Stimulated activated CD8-positive, alpha-beta memory T cell treated with anti-CD3 and anti-CD28 coated beads, Interleukin-15, amount 100 ng/mL, for 4 hours (primary cell): ENCODE results near the gene PTPRU.

Experiments used
- DNase-seq, 2 donors: peaks; one replicate each; pipeline ENCODE4 v3.0.0-alpha.2; 2020; ENCODE audit warnings: low read depth in 2 of 2

The PTPRU gene

DNA sequence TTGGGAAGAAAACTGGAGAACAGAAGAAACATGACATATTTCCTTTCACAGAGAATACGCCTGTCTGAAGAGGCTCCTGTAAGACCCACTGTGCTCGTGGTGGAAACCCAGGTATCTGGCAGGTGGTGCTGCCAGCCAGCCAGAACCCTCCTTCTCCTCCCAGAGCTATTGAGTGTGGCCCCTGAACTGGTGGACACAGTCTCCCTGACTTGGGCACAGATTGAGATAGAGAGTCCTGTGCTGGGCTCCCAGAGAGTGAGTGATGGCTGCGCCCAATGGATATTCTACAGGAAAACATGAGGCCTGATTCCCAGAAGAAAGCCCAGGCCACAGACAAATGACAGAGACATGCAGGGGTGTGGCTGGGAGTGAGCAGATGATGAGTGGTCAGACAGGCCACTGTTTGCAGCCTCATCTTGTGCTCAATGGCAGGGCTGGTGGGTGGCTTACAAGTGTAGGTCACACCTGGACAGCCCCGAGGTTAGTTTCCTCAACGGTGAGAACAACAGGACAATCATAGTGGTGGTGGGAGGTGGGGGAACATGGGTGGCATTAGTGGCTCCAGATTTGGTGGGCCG, 127.9 kb downstream of the PTPRU start:
- no peak for DNase-seq

- DNase-seq: no peak
Observed at GRCh38 chr1:29365906-29366670, 129.8 kb downstream of the PTPRU start.

DNA sequence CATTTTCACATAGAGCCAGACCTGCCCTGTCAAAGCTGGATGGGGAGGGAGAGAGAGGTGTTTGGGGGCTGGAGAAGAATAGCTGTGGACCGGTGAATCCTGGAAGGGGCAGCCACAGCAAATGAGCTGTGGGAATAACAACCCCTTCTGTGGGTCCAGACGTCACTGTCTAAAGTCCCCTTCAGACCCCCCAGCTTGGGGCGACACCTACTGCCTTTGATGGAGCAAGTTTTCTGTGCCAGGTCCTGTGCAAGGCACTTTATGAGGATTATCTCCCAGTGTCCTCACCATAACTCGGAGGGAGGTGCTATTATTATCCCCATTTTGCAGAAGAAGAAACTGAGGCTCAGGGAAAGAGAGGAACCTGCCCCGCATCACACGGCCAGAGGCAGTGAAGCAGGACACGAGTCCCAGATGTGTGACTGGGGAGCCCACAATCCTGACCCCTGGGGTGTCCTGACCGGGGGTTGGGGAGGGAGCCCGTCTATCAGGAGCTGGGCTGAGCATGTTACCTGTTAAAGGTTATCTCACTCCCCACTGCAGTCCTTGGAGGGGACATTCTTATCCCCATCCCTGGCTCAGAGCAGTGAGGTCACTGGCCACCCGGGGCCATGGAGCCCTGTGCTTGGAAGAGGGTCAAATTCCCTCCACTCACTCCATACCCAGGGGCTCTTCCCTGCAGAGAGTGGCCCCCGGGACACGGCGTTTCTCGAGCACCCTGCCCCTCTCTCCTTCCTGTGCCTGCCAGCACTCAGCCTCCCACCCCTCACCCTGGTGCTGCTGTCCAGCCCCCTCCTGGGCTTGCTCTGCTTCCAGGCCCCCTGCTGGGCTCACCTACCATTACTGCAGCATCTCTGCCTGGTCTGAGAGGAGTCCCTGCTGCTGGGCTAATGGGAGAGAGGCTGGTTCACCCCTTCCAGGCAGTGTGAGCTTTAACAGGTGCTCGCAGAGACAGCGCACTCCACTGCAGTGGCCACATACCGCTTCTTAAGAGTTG, 132.9 kb downstream of the PTPRU start:
- no peak for DNase-seq

DNA sequence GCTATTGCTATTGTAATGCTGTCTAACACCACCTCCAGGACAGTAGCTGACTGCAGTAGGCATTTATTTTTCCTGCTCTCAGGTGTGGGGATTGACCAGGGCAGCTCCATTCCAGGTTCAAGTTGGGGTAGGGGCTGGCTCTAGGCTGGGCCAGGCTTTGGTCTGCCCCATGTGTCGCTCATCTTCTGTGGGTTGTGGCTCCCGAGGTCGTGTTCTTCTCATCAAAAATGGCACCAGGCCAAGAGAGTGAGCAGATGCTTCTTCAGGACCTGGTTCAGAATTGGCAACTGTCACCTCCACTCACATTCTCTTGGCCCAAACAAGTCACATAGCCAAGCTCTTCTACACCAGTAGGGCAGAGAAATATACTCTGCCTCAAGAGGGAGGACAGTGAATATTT, 133.7 kb downstream of the PTPRU start:
- no peak for DNase-seq

- no peak for DNase-seq
Observed at GRCh38 chr1:29371332-29371731, 135.0 kb downstream of the PTPRU start.

GRCh38 chr1:29372108-29372507, 135.8 kb downstream of the PTPRU start:
- no peak for DNase-seq
